T-helper 1 cell (primary cell): ENCODE measurements around the gene GABRR2.
A peak's percentile ranks its signal among the peaks of the same experiment; 100 is the strongest.
"Not testable (repeated sequence)": the region's sequence is repeated elsewhere in the genome, so short reads cannot be mapped to it uniquely, and the experiment has no call there.

ENCODE experiments used
- DNase-seq, 5 donors: peaks; one replicate each; pipeline ENCODE4 v3.0.0-alpha.2; 2012 to 2020

GABRR2 gene

GRCh38 chr6:89255417-89255816, 59.7 kb downstream of the GABRR2 start:
- no peak for DNase-seq

- DNase-seq = no peak
These were observed 60.5 kb downstream of the GABRR2 start for GRCh38 chr6:89254569-89254968.

- DNase-seq = no peak
These were observed 62.2 kb downstream of the GABRR2 start for GRCh38 chr6:89252907-89253306.

- no peak for DNase-seq
These were observed 63.1 kb downstream of the GABRR2 start for GRCh38 chr6:89251976-89252375.

- no peak for DNase-seq
These were observed 63.9 kb downstream of the GABRR2 start for GRCh38 chr6:89251170-89251569.

- no peak for DNase-seq
These were observed 64.9 kb downstream of the GABRR2 start for GRCh38 chr6:89250239-89250638.

- DNase-seq = no peak
These were observed 70.7 kb downstream of the GABRR2 start for GRCh38 chr6:89244241-89244985.

GRCh38 chr6:89243331-89243629, 71.8 kb downstream of the GABRR2 start:
- DNase-seq = no peak

- DNase-seq = peak in 1 of 5 donors; percentile 14
These were observed 72.3 kb downstream of the GABRR2 start for GRCh38 chr6:89242574-89243330.

- peak in 1 of 5 donors; percentile 29 for DNase-seq
These were observed 75.8 kb downstream of the GABRR2 start for GRCh38 chr6:89239338-89239737.

GRCh38 chr6:89237158-89237557, 77.9 kb downstream of the GABRR2 start:
- no peak for DNase-seq

- not testable (repeated sequence) for DNase-seq
These were observed 81.5 kb downstream of the GABRR2 start for GRCh38 chr6:89233605-89234004.

GRCh38 chr6:89222712-89223039, 92.4 kb downstream of the GABRR2 start:
- no peak for DNase-seq

GRCh38 chr6:89221971-89222711, 93.0 kb downstream of the GABRR2 start:
- DNase-seq = no peak

- no peak for DNase-seq
These were observed 94.0 kb downstream of the GABRR2 start for GRCh38 chr6:89221129-89221528.

GRCh38 chr6:89217299-89217910, 97.7 kb downstream of the GABRR2 start, which contains the start of gene GABRR1:
TSS of gene GABRR1 (minus strand) at chr6:89217358. CDS start at chr6:89217322, 36 bp downstream.
- no peak for DNase-seq

- DNase-seq = no peak
These were observed 98.7 kb downstream of the GABRR2 start for GRCh38 chr6:89216411-89216810.

- DNase-seq = no peak
These were observed 99.7 kb downstream of the GABRR2 start for GRCh38 chr6:89215391-89215790.

GRCh38 chr6:89214197-89214596, 100.9 kb downstream of the GABRR2 start:
- no peak for DNase-seq

- no peak for DNase-seq
These were observed 102.6 kb downstream of the GABRR2 start for GRCh38 chr6:89212472-89212871.

GRCh38 chr6:89209457-89209856, 105.6 kb downstream of the GABRR2 start:
- DNase-seq = no peak

- DNase-seq = no peak
These were observed 106.5 kb downstream of the GABRR2 start for GRCh38 chr6:89208551-89208950.
